Adrenal gland (tissue), 12 donors: ENCODE data around the gene TNFRSF11A. TPM values are rescaled to one million over a fixed set of nuclear protein-coding genes. Genes with fewer than 3 reads are reported as not detected.

Source experiments
- DNase-seq, 7 donors: peaks; one replicate each; pipeline ENCODE4 v3.0.0-alpha.2; 2019 to 2020
- H3K27ac ChIP-seq, 5 donors: fragments of 200-600 bp; sonication (generic) in 4 of 5; 1 replicate in 3 of 5; 2 replicates in 2 of 5; pipeline versions ENCODE4 v1.5.1 to v1.8.0; 2016 to 2020; ENCODE audit warnings: mild to moderate bottlenecking in 1 of 5
- H3K27me3 ChIP-seq: fragments of 200-600 bp; 2 replicates; pipeline ENCODE4 v1.8.0; 2021
- H3K36me3 ChIP-seq, 2 donors: fragments of 200-600 bp; replicated peaks in 1 of 2; 1 replicate in 1 of 2; 2 replicates in 1 of 2; pipeline versions ENCODE4 v1.5.1 to v1.8.0; 2018 to 2022
- H3K4me1 ChIP-seq, 2 donors: fragments of 200-600 bp; replicated peaks in 1 of 2; 1 replicate in 1 of 2; 2 replicates in 1 of 2; pipeline versions ENCODE4 v1.5.1 to v1.8.0; 2018 to 2021
- H3K4me3 ChIP-seq, 4 donors: fragments of 200-600 bp; sonication (generic) in 3 of 4; one replicate each; pipeline ENCODE4 v1.5.1; 2016 to 2018
- H3K9me3 ChIP-seq, 3 donors: fragments of 200-600 bp; sonication (generic) in 1 of 3; replicated peaks in 1 of 3; 1 replicate in 2 of 3; 2 replicates in 1 of 3; pipeline versions ENCODE4 v1.5.1 to v1.8.0; 2016 to 2021
- CTCF ChIP-seq, 6 experiments: fragments of 450-650 bp in 4 of 6; fragments of 200-600 bp in 2 of 6; sonication (generic) in 1 of 6; IDR thresholded peaks; 1 replicate in 5 of 6; 2 replicates in 1 of 6; pipeline versions ENCODE4 v1.5.1 to v1.8.0; 2016 to 2021; ENCODE audit warnings: antibody characterized with exemption in 6 of 6, mild to moderate bottlenecking in 2 of 6, moderate library complexity in 1 of 6
- POLR2A ChIP-seq, 2 donors: fragments of 450-650 bp; IDR thresholded peaks; one replicate each; pipeline ENCODE4 v1.6.1; 2017; ENCODE audit warnings: antibody characterized with exemption in 2 of 2, mild to moderate bottlenecking in 2 of 2, moderate library complexity in 1 of 2
- WGBS, 4 donors: extraction: QIAGEN DNeasy Blood & Tissue Kit in 2 of 4; methylation state at CpG; one replicate each; pipeline versions ENCODE4 v1.1.5 to v1.1.7; 2013 to 2017; 5-methylcytosine and 5-hydroxymethylcytosine counted together
- intact Hi-C, 2 donors: fragments of 100-400 bp; cut with DNase I; formaldehyde crosslinking; loops; one replicate each; pipeline versions ENCODE4 v1.14.1 to v1.15.0; 2022 to 2023
- polyA plus RNA-seq, 3 donors: library from polyadenylated mRNA; stranded (reverse); fragments of 200-250 nt in 2 of 3; fragments of 350-450 nt in 1 of 3; fragmentation: Illumina TruSeq in 1 of 3; extraction: RNeasy Lipid Tissue Mini Kit (QIAGEN cat#74804) in 1 of 3; gene quantifications; one replicate each; pipeline ENCODE4 v1.2.3, GENCODE V29; 2013 to 2014
- total RNA-seq, 9 donors: library from RNA; depleted of rRNA in 4 of 9; stranded (reverse); fragments of >200 nt in 4 of 9; fragments of 120-200 nt in 1 of 9; fragmentation: NEBNext Ultra II Directional in 1 of 9; extraction: Animal tissue kit (Norgen Biotek cat#: 25700) in 1 of 9; gene quantifications; one replicate each; pipeline versions ENCODE4 v1.1.0 to v1.2.4, GENCODE V29; 2013 to 2023
- donor health status: healthy with polysubstance abuse.
- donor health status: Bipolar disorder and iron deficiency.
- donor health status: DM: yes; HTN: yes; CAD: no.
- donor health status: DM: no; HTN: no; CAD: no.
- donor health status: DM: no; HTN: no; CAD: no.
- donor health status: DM: yes; HTN: yes; CAD: no.

Gene TNFRSF11A
- total and polyA plus RNA-seq, 12 donors: 0.61 to 15.7 (median 4.2) TPM

- DNase-seq: no peak
- Histone ChIP-seq H3K4me1 (no peaks in the 10 kb centered on the region), H3K4me3 (no peak overlapping the region), H3K27ac (no peak overlapping the region), H3K36me3 (no peaks in the 10 kb centered on the region), H3K27me3 (no peaks in the 10 kb centered on the region), H3K9me3 (no peaks in the 10 kb centered on the region)
- TF ChIP-seq POLR2A (IDR thresholded peaks at IDR 0.05): no peak
- no peak for TF ChIP-seq CTCF (IDR thresholded peaks at IDR 0.05)
- WGBS, 4 donors: 87 to 97% (median 93%) methylated on average over 6 of the region's 6 CpGs
- intact Hi-C loops: no loop called here
Observed at GRCh38 chr18:62366992-62367391, 41.9 kb downstream of the TNFRSF11A start.

GRCh38 chr18:62368100-62368499 is 43.0 kb downstream of the TNFRSF11A start:
- TF ChIP-seq CTCF (IDR thresholded peaks at IDR 0.05) (no peak), POLR2A (IDR thresholded peaks at IDR 0.05) (no peak)
- Histone ChIP-seq H3K4me1 (no peaks in the 10 kb centered on the region), H3K9me3 (no peaks in the 10 kb centered on the region), H3K36me3 (no peaks in the 10 kb centered on the region), H3K4me3 (no peak overlapping the region), H3K27ac (no peak overlapping the region), H3K27me3 (no peaks in the 10 kb centered on the region)
- no peak for DNase-seq
- intact Hi-C loops: no loop called here
- 62 to 91% (median 80%) methylated on average over 2 of the region's 2 CpGs for WGBS, 4 donors

GRCh38 chr18:62369129-62369644 is 44.1 kb downstream of the TNFRSF11A start:
- no peaks in the 10 kb centered on the region for H3K36me3 ChIP-seq
- H3K27me3 ChIP-seq: no peaks in the 10 kb centered on the region
- intact Hi-C loops: no loop called here
- no peak overlapping the region for H3K4me3 ChIP-seq
- H3K27ac ChIP-seq: no peak overlapping the region
- WGBS, 4 donors: 87 to 100% (median 95%) methylated on average over 2 to 9 of the region's 9 CpGs
- no peaks in the 10 kb centered on the region for H3K9me3 ChIP-seq
- DNase-seq: no peak
- no peaks in the 10 kb centered on the region for H3K4me1 ChIP-seq
- TF ChIP-seq CTCF (IDR thresholded peaks at IDR 0.05) (no peak), POLR2A (IDR thresholded peaks at IDR 0.05) (no peak)

- H3K27ac ChIP-seq: no peak overlapping the region
- no peaks in the 10 kb centered on the region for H3K27me3 ChIP-seq
- DNase-seq: no peak
- H3K4me1 ChIP-seq: no peaks in the 10 kb centered on the region
- no peak for TF ChIP-seq CTCF (IDR thresholded peaks at IDR 0.05)
- no peak for TF ChIP-seq POLR2A (IDR thresholded peaks at IDR 0.05)
- no peaks in the 10 kb centered on the region for H3K9me3 ChIP-seq
- no peaks in the 10 kb centered on the region for H3K36me3 ChIP-seq
- 75 to 82% (median 78%) methylated on average over 4 of the region's 4 CpGs for WGBS, 4 donors
- no peak overlapping the region for H3K4me3 ChIP-seq
- intact Hi-C loops: no loop called here
Observed at GRCh38 chr18:62370366-62370765, 45.3 kb downstream of the TNFRSF11A start.
